GM21390 (cell line): ENCODE results near the gene CSGALNACT2.

Experiments
- ATAC-seq: cut with Tn5 transposase; IDR thresholded peaks from one replicate; pipeline ENCODE4 v1.9.1; 2021; ENCODE audit not compliant: unreplicated experiment

Gene CSGALNACT2

GRCh38 chr10:43200538-43201390, 62.5 kb downstream of the CSGALNACT2 start:
- no peak for ATAC-seq

- no peak for ATAC-seq
Observed at GRCh38 chr10:43201545-43202131, 63.4 kb downstream of the CSGALNACT2 start.

GRCh38 chr10:43202224-43202656, 64.0 kb downstream of the CSGALNACT2 start:
- ATAC-seq: peak; percentile 47

GRCh38 chr10:43202657-43203447, 64.6 kb downstream of the CSGALNACT2 start:
- peak; percentile 31 for ATAC-seq

DNA sequence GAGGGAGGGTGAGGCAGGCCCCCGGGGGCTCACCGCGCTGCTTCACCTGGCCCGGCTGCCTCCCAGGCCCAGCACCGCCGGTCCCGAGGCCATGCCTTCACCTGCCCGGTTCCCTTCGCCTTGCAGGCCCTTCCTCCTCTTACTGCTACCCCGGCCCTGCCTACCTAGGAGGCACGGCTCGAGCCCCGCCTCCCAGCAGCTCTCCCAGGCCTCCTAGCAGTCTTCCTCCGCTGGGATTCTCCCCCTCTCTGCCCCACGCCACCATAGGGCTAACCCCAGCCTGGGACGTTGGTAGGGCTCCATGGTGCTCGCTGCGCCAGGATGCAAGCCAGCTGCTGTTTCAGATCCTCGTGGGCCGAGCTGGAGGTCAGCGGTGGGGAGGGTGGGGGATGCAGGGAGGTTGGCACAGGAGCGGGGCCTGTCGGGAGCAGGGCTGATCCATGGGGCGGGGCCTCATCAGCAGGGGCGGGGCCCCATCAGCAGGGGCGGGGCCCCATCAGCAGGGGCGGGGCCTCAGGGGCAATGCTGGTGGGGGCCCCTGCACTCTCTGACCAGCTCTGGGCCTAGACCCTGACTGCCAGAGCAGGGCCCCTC, 65.3 kb downstream of the CSGALNACT2 start:
- ATAC-seq: no peak

GRCh38 chr10:43204042-43204942, 66.0 kb downstream of the CSGALNACT2 start:
- no peak for ATAC-seq

- peak; percentile 61 for ATAC-seq
Observed at GRCh38 chr10:43204943-43205671, 66.9 kb downstream of the CSGALNACT2 start.

GRCh38 chr10:43205681-43206390, 67.6 kb downstream of the CSGALNACT2 start:
- ATAC-seq: no peak

GRCh38 chr10:43206391-43207235, 68.4 kb downstream of the CSGALNACT2 start:
- ATAC-seq: no peak

- ATAC-seq: no peak
Observed at GRCh38 chr10:43208147-43209073, 70.2 kb downstream of the CSGALNACT2 start.

- no peak for ATAC-seq
Observed at GRCh38 chr10:43209074-43209455, 70.8 kb downstream of the CSGALNACT2 start.

DNA sequence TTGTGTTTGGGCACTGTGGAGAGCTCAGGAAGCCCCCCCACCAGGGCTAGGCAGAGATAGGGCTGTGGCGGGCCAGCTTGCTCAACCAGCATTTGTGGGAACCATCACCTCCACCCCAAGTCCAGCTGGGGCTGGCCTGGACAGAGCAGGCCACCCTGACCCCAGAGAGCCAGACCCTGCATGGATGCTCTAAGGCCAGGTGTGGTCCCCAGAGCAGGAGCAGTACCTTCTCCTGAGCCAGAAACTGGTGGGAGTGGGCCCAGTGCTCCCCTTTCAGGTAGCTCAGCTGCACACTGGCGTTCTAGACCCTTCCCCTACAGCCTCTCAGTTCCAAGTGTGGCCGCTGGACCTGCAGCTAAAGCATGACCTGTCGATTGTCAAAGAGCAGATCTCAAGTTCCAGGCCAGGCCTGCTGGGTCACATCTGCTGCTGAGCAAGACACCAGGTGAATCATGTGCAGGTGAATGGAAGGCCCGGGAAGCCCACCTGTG, 71.5 kb downstream of the CSGALNACT2 start:
- no peak for ATAC-seq

GRCh38 chr10:43210556-43210955, 72.3 kb downstream of the CSGALNACT2 start:
- ATAC-seq: no peak

DNA sequence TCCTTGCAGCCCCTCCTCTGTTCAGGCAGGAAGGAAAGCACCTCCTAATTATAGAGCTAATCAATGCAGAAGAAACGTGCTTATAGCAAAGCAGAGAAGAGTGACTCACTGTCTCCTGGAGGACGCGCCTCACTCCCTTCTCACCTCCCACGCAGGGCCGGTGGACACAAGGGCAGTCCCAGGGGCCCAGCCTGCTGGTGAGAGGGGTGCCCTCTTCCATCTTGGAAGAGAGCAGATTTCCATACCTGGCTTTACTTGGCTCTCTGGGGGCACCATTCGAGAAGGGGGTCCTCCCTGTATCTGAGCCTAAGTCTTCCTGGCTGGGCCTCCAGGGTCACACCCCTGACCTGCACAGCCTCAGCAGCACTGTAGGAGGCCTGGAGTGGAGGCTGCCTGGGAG, 72.8 kb downstream of the CSGALNACT2 start:
- no peak for ATAC-seq

- ATAC-seq: no peak
Observed at GRCh38 chr10:43211431-43212042, 73.3 kb downstream of the CSGALNACT2 start.

DNA sequence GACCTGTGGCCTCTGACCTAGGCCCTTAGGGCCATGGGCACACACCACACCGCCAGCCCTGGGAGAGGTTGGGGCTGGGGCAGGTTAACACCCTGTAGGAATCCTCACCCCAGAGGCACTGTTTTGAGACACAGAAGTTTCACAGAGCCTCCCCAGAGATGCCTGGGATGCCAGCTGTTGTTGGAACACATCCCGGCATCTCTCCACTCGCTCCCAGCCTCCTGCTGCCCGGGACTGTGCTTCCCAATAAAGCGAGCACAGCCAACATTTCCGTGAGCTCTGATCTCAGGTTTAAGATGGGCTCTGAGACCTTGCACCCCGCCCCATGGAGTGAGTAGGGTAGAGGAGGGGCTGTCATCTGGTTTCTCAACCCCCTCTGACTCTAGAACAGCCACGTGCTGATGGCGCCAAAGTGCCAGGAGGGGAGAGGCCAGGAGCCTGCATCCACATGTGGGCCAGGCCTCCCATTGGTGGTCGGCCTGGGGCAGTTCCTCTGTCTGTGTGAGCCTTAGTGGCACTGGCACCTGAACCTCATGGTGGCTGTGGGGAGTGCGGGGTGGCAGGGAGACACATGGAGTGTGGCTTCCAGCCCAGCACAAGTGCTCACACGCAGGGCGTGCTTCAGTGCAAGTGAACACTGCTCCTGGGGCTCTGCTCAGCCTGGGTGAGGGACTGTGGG, 73.9 kb downstream of the CSGALNACT2 start:
- ATAC-seq: no peak
